HG03565 (cell line): ENCODE data around the gene ITLN2.
"Not testable (repeated sequence)": the region's sequence is repeated elsewhere in the genome, so short reads cannot be mapped to it uniquely, and the experiment has no call there.

Source experiments
- ATAC-seq: cut with Tn5 transposase; IDR thresholded peaks from one replicate; pipeline ENCODE4 v1.9.1; 2021; ENCODE audit warnings: mild to moderate bottlenecking, moderate library complexity; ENCODE audit not compliant: unreplicated experiment

ITLN2 gene

GRCh38 chr1:160910170-160910750 is 44.3 kb downstream of the ITLN2 start:
- no peak for ATAC-seq

- no peak for ATAC-seq
Observed at GRCh38 chr1:160907976-160908375, 46.6 kb downstream of the ITLN2 start.

- no peak for ATAC-seq
Observed at GRCh38 chr1:160905617-160905989, 49.0 kb downstream of the ITLN2 start.

GRCh38 chr1:160904783-160905616 is 49.6 kb downstream of the ITLN2 start:
- ATAC-seq: no peak

GRCh38 chr1:160902251-160902650 is 52.4 kb downstream of the ITLN2 start:
- not testable (repeated sequence) for ATAC-seq

GRCh38 chr1:160901768-160902167 is 52.8 kb downstream of the ITLN2 start:
- no peak for ATAC-seq

- ATAC-seq: not testable (repeated sequence)
Observed at GRCh38 chr1:160900683-160901082, 53.9 kb downstream of the ITLN2 start.
